Hematopoietic multipotent progenitor cell (in vitro differentiated cells): Measurements from ENCODE around the gene DCAF15. TPM values are rescaled to one million over a fixed set of nuclear protein-coding genes. Genes with fewer than 3 reads are reported as not detected.

Experiments used
- DNase-seq, 3 donors: peaks; one replicate each; pipeline ENCODE4 v3.0.0-alpha.2; 2011 to 2015; ENCODE audit warnings: low read depth in 2 of 3, low spot score in 2 of 3
- total RNA-seq: library from RNA; depleted of rRNA; stranded (reverse); fragments of >200 nt; gene quantifications from one replicate; pipeline ENCODE4 v1.2.3, GENCODE V29; 2012

DCAF15 gene
- total RNA-seq, 1 donor: 61.9 TPM

DNA sequence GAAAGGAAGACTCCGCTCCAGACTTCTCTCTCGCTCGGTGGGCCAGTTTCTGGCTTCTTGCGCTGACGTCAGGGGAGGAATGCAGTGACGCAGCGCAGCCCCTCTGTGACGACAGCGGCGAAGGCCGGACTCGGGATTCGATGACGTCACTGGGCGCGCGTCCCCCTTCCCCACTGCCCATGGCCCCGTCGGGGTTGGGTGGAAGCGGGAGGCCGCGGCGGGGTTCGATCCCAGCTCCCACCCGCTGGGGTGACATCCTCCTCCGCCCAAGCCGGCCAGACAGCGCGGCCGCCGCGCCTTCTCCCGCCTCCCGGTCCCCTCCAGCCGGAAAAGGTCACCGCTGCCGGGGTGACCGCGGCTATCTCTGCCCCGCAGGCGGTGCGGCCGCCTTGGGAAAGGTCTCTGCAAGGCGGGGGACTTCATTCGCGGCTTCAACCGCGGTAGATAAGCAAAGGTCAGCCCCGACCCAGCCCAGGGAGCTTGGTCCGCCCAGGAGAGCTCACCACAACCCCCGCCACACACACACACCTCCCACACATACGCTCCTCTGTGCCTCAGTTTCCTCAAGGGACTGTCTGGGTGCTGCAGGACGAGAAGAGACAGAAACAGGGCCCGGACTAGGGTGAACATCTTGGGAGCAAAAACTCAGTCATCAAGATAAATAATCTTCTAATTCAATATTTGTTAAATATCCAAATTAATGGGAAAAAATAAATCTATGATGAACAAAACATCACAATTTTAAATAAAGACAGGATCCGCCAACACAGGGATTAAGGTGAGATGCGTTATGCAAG is 54.7 kb downstream of the DCAF15 start:
- DNase-seq: no peak

Other genes starting within 250 kb of the DCAF15 start
- 86.7 TPM for gene MRI1, start 188.0 kb upstream of the DCAF15 start, total RNA-seq
- gene C19orf53, start 178.1 kb upstream of the DCAF15 start, total RNA-seq: 30.4 TPM
- gene ZSWIM4, start 157.1 kb upstream of the DCAF15 start, total RNA-seq: 15.1 TPM
- gene NANOS3, start 75.4 kb upstream of the DCAF15 start, total RNA-seq: 2.7 TPM
- gene BRME1, start 46.4 kb upstream of the DCAF15 start, total RNA-seq: 2.4 TPM
- gene CC2D1A, start 46.3 kb upstream of the DCAF15 start, total RNA-seq: 17.5 TPM
- under 0.01 TPM for gene PODNL1, start 14.1 kb upstream of the DCAF15 start, total RNA-seq
- gene RFX1, start 53.8 kb downstream of the DCAF15 start, total RNA-seq: 20.2 TPM
- not detected for gene RLN3, start 75.6 kb downstream of the DCAF15 start, total RNA-seq
- 41.2 TPM for gene IL27RA, start 79.3 kb downstream of the DCAF15 start, total RNA-seq
- not detected for gene PALM3, start 109.6 kb downstream of the DCAF15 start, total RNA-seq
- 1.1 TPM for gene MISP3, start 120.3 kb downstream of the DCAF15 start, total RNA-seq
- not detected for gene C19orf67, start 133.3 kb downstream of the DCAF15 start, total RNA-seq
- 35.5 TPM for gene SAMD1, start 138.2 kb downstream of the DCAF15 start, total RNA-seq
- gene PRKACA, start 165.3 kb downstream of the DCAF15 start, total RNA-seq: 19.4 TPM
- 15.6 TPM for gene ASF1B, start 184.1 kb downstream of the DCAF15 start, total RNA-seq